Coronary artery (tissue), 2 donors: Measurements from ENCODE around the gene MTUS2.
A peak's percentile ranks its signal among the peaks of the same experiment; 100 is the strongest.

Experiments used
- DNase-seq: peaks from one replicate; pipeline ENCODE4 v3.0.0-alpha.2; 2017; ENCODE audit warnings: low spot score
- H3K27ac ChIP-seq, 2 donors: fragments of 200-600 bp; sonication (generic); one replicate each; pipeline ENCODE4 v1.5.1; 2016 to 2019
- H3K4me3 ChIP-seq: fragments of 200-600 bp; sonication (generic); 2 replicates; pipeline ENCODE4 v1.5.1; 2016; ENCODE audit warnings: mild to moderate bottlenecking, moderate library complexity
- CTCF ChIP-seq: fragments of 200-600 bp; sonication (generic); IDR thresholded peaks from one replicate; pipeline ENCODE4 v1.5.1; 2019; ENCODE audit warnings: antibody characterized with exemption

MTUS2 gene

GRCh38 chr13:28820099-28821051, at the start of gene MTUS2:
Gene MTUS2 (plus strand): TSS chr13:28820339.
- H3K4me3 ChIP-seq, result peak within 1 kb of the TSS; percentile 79
- no peak for TF ChIP-seq CTCF

GRCh38 chr13:28778308-28779215, 41.6 kb upstream of the MTUS2 start:
- no peak overlapping the region for H3K27ac ChIP-seq
- no peak overlapping the region for H3K4me3 ChIP-seq
- TF ChIP-seq CTCF, result no peak
- no peak for DNase-seq

More at GRCh38 chr13:28820099-28821051, at the start of gene MTUS2:
- peak within 1 kb of the TSS; percentile 34 to 78 for H3K27ac ChIP-seq
- DNase-seq, result no peak

- no peak for TF ChIP-seq CTCF
- H3K4me3 ChIP-seq, result no peak overlapping the region
- H3K27ac ChIP-seq, result no peak overlapping the region
- DNase-seq, result no peak
Measured at GRCh38 chr13:28792992-28793391, 27.1 kb upstream of the MTUS2 start.

- no peak for TF ChIP-seq CTCF
- DNase-seq, result no peak
- Histone ChIP-seq H3K4me3 (no peak overlapping the region), H3K27ac (no peak overlapping the region)
Measured at GRCh38 chr13:28794396-28794795, 25.7 kb upstream of the MTUS2 start.

GRCh38 chr13:28796938-28797257, 23.2 kb upstream of the MTUS2 start:
- no peak for DNase-seq
- no peak for TF ChIP-seq CTCF
- Histone ChIP-seq H3K4me3 (peak overlapping the region; percentile 32), H3K27ac (no peak overlapping the region)

GRCh38 chr13:28805193-28805819, 14.8 kb upstream of the MTUS2 start:
- no peak for DNase-seq
- no peak overlapping the region for H3K4me3 ChIP-seq
- no peak for TF ChIP-seq CTCF
- H3K27ac ChIP-seq, result no peak overlapping the region
